Inflammatory macrophage treated with lipopolysaccharide for 4 hours (primary cell): ENCODE results near the gene KCTD17.

Experiments
- DNase-seq: peaks from one replicate; pipeline ENCODE4 v3.0.0-alpha.2; 2020

The KCTD17 gene

DNA sequence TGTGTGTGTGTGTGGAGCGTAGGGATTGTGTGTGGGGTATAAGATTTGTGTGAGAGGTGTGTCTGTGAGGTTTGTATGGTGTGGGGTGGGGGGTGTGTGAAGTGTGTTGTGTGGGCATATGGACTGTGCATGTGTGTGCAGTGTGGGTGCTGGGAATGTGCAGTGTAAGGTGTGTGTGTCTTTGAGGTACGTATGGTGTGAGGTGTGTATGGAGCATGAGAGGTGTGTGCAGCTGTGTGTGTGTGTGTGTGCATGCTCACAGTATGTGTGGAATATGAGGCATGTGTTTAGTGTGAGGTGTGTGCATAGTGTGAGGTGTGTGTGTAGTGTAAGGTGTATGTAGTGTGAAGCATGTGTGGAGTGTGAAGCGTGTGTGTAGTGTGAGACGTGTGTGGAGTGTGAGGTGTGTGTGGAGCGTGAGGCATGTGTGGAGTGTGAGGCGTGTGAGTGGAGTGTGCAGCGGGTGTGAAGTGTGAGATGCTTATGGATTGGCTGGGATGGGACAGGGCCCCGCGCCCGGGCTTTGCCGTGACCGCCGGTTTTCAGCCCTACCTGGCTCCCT lies 59.7 kb downstream of the KCTD17 start:
- DNase-seq: no peak

DNA sequence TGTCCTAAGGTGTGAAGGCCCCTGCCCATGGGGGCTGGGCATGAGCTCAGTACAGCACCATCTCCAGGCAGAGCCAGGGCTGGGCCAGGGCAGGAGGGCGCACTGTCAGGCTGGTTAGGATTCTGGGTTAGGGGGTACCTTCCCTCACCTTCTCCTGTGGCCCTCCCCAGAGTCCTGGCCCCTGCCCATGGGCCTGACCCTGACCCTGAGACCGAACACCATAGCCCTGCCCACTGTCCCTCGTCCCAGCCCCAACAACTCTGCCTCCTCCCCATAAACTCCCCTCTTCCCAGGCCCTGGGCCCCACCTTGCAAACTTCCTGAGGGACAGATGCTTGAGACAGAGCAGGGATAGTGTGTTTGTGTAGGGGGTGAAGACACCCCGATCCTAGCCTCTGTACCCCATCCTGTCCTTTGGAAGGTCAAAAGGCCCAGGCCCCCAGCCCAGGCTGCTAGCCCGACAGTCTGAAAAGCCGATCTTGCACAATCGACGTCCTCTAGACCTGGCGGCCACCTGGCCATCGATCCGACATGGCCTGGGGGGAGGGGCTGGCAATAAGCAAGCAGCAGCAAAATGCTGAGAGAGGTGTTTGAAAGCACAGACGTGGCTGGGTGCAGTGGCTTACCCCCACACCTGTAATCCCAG lies 60.7 kb downstream of the KCTD17 start:
- DNase-seq: no peak
